PC-9 (cell line): Measurements from ENCODE around the gene LEPROT.

Source experiments
- EZH2 ChIP-seq: fragments of 200-600 bp; sonication (generic); IDR thresholded peaks from 2 replicates; pipeline ENCODE4 v1.8.0; 2017; ENCODE audit warnings: antibody characterized with exemption, low read depth
- TF ChIP-seq, protein P1 (sequence below): fragments of 200-600 bp; sonication (generic); conservative IDR thresholded peaks from 2 replicates; pipeline ENCODE4 v1.6.1; 2017; ENCODE audit warnings: mixed run types, antibody characterized with exemption, mild to moderate bottlenecking, moderate library complexity

DNA sequence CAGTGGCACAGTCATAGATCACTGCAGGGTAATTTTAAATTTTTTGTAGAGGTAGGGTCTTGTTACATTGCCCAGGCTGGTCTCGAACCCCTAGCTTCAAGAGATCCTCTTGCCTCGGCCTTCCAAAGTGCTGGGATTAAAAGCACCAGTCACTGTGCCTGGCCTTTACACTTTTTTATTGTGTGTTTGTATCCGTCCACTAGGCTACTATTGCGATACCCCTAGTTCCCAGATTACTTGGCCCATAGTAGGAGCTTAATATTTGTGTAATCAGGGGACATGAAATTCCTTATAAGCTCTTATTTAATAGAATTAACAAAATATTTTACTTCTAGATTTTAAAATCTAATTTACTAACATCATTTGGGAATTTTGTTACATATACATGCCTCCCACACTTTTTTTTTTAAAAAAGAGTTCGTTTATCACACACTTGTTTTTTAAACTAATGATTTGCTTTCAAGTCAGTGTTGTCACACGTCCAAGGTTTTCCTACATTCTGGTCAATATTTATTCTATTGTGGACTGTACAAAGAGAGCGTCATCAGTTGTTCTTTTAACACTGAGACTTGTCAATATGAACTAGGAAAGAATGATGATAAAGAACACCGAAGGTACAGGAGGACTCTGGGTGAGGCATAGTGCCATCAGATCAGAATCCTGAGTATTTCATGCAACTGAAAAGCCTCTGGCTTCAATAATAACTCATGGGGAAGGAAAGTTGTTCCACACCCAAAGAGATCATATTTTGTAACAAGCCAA is 63.7 kb downstream of the LEPROT start:
- TF ChIP-seq, protein P1, sequence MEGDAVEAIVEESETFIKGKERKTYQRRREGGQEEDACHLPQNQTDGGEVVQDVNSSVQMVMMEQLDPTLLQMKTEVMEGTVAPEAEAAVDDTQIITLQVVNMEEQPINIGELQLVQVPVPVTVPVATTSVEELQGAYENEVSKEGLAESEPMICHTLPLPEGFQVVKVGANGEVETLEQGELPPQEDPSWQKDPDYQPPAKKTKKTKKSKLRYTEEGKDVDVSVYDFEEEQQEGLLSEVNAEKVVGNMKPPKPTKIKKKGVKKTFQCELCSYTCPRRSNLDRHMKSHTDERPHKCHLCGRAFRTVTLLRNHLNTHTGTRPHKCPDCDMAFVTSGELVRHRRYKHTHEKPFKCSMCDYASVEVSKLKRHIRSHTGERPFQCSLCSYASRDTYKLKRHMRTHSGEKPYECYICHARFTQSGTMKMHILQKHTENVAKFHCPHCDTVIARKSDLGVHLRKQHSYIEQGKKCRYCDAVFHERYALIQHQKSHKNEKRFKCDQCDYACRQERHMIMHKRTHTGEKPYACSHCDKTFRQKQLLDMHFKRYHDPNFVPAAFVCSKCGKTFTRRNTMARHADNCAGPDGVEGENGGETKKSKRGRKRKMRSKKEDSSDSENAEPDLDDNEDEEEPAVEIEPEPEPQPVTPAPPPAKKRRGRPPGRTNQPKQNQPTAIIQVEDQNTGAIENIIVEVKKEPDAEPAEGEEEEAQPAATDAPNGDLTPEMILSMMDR, result no peak
- TF ChIP-seq EZH2, result no peak
